SKM-1 (cell line): ENCODE measurements around the gene TIE1.

Source experiments
- DNase-seq: peaks from one replicate; lab custom pipeline; 2025; ENCODE audit not compliant: unreplicated experiment; lab: John Stamatoyannopoulos, UW

The TIE1 gene

DNA sequence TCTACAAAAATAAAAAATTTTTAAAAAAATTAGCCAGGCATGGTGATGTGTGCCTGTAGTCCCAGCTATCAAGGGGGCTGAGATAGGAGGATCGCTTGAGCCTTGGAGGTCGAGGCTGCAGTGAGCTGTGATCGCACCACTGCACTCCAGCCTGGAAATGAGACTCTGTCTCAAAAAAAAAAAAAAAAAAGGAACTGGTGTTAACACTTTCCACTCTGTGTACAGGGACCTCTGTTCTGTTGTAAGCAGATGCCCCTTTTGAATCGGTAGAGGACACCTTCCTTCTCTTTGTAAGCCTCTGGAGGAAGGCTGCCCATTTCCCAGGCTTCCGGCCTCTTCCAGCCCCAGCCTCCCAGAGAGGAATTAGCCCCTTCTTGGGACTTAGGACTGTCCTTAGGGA lies 8.1 kb upstream of the TIE1 start:
- DNase-seq: no peak

DNA sequence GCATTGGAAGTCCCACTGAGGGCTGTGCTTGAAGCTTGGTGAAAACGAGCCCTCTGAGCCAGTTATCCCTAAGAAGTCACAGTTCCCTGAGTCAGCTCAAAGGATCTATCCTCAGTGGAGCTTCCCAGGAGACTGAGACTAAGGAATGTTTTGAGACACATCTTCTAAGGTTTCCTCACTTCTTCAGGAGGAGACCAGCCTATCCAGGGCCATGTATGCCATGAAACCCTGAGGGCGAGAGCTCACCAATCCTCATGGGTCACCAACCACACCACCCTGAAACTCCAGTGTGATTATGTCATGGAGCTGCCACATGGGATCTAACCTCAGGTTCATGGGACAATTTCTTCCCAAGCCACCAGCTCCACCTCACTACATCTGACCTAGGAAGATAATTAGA lies 7.6 kb upstream of the TIE1 start:
- no peak for DNase-seq

DNA sequence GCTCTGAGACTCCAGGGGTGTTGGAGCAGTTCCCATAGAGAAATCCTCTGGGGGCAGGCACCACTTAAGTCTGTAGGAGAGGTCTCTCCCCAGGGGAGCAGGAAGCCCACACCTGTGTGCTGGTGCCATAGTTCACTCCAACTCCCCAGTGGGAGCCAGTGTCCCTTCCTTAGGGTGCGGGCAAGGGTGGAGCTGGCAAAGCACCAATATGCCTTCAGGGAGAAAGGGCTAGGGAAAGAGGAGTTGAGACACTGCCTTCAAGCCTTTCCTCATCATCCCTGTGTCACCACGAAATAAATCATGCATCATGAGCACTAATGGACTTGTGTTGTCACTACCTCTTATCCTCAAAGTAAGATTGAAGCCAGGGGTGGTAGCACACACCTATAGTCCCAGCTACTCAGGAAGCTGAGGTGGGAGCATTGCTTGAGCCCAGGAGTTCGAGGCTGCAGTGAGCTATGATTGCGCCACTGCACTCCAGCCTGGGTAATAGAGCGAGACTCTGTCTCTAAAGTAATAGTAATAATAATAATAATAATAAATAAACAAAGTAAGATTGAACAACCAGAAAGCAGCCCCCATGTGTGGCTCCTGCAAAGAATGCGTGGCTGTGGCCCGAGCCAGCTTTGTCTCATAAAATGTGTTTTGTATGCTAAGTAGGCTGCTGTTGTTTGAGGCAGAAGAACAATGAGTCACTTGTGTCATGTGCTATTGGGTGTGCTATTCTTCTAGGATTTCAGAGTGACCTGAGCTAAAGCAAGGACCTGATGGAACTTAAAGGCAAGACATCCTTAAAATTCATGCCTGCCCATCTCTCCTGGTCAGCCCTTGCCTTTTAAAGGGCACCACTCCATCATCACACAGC lies 6.7 kb upstream of the TIE1 start:
- DNase-seq: no peak

DNA sequence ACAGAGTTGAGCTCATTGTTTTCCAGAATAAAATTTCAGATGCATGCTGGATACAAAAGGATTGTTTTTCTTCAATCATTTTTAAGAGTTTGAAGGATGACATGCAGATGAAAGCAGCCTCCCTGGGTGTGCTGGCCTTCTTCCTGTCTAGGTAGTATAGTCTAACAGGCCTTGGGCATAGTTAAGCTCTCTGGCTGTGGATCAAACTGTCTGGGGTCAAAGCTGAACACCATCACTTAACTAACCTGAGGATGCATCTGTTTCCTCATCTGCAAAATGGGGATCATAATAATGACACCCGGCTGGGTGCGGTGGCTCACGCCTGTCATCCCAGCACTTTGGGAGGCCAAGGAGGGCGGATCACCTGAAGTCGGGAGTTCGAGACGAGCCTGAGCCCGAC lies 6.0 kb upstream of the TIE1 start:
- no peak for DNase-seq

DNA sequence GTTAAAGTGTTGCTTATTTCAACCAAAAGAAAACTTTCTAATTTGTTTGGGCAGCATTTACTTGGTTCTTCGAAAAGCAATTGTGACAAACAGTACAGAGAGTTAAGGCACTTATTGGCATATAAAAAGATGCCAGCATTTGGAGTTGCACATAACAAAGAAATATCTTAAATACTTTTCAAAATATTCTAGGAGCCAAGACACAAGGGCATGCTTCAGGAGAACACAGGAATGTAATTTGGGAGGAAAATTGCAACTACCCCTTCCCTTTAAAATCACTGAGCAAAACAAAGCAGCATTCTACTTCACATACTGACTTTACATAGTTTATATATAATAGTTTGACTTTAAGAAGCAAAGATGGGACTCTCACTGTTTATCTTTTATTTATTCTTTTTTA lies 4.6 kb upstream of the TIE1 start:
- no peak for DNase-seq

DNA sequence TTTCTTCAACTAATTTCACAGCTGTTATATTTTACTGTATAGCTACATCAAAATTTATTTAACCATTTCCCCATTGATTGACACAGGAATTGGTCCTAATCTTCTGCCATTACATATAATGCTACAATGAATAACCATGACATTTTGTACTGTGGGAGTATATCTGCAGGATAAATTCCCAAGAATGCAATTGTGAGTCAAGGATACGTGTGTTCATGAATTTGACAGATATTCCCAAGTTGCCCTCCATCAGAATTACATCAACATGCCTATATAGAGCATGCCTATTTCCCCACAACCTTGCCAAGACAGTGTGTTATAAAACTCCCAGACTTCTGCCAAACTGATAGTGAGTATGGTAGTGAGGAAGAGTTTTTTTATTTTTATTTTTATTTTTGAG lies 2.7 kb upstream of the TIE1 start:
- no peak for DNase-seq

DNA sequence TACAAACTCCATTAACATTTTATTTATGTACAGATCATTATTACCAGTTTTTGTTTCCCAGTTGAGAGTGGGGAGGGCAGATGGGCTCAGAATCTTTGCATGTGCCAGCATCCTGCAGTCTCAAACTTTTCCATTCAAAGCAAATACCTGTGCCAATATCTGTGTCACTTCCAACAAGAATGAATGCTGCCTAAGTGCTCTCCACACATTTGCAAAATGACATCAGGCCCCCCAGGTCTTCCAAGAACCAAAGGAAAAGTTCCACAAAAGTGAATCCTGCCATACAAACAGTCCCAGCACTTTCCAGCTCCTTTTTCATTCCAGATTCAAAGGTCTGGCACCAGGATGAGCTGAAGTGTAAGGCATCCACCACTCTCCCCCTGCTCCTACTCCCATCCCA lies 1.7 kb upstream of the TIE1 start:
- DNase-seq: no peak

DNA sequence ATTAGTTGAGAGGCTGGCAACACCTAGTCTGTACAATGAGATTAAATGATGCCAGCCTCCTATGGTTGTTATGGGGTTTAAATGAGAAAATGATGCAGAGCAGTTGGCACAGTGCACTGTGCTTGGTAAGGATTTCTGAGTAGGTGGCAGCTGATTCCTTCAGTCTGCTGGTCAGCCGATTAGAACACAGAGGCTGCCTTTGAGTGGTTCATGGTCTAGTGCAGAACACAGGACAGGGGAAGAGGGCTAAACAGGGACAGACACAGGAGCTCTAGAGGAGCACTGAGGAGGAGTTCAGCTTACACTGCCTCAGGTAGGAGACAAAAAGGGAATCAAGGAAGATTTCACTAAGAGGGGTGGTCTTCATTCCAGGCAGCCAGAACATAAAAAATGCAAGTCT lies 1.4 kb downstream of the TIE1 start:
- no peak for DNase-seq

DNA sequence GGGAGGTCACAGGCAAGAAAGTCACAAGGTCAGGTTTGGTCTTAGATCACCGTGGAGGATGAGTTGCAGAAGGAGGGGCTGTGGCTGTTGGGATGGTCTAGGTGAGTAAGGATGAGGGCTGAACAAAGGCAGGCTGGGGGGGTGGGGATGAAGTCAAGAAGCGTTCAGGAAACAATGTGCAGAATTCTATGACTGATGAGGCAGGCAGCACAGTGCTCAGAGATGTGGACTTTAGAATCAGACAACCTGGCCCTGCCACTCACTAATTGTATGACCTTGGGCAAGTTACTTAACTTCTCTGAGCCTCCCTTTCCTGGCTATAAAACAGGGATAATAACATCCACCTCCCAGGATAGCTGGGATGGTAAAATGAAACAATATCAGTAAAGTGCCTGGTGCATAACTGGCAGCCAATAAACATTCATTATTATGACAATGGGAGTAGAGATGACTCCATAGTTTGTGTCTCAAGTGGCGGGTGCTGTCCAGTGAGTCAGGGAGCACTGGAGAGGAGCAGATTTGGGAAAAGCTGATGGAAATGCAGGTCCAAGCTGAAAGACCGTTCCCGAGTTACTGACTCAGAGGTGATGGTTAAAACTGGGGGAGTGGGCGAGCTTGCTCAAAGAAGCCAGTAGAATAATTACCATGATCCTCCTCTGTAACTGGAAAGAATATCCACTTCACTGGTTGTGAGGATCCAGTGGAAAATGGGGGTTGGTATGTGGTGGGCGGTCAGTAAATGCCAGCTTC lies 2.1 kb downstream of the TIE1 start:
- no peak for DNase-seq

DNA sequence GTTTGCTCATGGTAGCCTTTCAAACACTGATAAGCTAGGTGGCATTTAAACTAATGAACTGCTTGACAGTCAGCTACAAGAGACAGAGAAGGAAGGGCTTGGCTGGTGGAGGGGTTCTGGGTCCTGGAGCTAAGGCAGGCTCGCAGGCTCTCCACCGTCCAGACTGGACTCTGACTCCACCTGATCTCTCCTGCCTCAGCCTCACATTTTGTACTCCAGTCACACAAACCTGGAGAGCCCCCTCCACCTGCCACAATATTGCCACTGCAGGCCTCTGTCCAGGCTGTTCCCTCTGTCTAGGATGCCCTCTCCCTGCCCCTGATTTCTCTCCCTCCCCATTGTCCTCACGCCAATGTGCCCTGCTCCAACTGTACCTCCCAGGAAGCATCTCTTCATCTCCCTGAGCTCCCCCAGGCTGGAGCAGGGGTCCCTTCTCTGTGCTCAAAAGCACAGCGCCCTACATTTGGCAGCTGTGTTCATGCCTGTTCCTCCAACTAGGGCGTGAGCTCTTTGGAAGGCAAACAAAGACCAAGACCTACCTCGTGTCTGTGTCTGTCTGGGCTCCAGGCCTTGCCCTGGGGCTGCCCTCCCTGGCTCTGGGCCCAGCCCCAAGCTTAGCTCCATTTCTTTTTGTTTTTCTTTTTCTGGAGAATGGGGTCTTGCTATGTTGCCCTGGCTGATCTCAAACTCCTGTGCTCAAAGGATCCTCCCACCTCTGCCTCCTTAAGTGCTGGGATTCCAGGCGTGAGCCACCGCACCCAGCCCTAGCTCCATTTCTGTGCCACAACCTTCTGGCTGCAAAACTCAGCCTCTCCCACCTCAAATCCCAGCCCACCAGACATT lies 2.9 kb downstream of the TIE1 start:
- DNase-seq: no peak

DNA sequence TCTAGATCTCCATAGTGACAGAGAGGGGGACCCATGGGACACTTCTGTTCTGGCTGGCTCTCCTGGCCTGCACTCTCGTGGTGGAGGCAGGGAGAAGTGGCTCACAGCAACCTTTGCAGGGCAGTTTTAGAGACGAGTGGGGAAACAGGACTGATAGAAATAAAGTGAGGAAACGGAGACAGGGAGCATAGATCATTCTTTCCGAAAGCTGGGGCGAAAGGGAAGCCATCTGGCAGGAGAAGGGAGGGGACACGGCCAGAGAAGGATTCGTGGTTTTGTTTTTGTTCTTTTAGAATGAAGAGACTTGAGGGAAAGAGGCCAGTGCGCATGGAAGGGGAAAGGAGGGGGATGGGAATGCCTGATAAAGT lies 3.5 kb downstream of the TIE1 start:
- no peak for DNase-seq

DNA sequence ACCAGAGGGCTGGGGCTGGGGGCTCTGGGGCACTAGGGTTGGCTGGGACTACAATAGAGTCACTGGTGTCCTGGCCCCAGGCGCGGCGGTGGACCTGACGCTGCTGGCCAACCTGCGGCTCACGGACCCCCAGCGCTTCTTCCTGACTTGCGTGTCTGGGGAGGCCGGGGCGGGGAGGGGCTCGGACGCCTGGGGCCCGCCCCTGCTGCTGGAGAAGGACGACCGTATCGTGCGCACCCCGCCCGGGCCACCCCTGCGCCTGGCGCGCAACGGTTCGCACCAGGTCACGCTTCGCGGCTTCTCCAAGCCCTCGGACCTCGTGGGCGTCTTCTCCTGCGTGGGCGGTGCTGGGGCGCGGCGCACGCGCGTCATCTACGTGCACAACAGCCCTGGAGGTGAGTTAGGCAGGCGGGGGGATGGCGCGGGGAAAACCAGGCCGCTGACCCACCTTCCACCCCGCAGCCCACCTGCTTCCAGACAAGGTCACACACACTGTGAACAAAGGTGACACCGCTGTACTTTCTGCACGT lies 4.1 kb downstream of the TIE1 start:
- no peak for DNase-seq

DNA sequence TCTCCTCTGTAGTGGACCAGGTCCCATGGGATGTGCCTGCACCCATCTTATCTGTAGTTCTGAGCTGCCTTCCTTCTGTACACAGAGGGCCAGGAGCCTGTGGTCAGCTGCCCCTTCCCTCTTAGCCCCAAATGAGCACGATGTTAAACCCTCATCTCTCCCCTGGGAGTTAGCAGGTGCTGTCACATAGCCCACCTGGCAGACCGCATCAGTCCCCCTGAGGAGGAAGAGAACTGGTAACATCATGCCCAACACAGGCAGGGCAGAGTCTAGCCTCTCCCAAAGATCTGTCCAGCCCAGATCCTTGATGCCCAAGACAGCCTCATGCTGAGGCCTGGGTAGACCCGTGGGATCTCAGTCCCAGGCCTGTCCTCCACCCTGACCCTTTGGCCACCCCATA lies 4.7 kb downstream of the TIE1 start:
- no peak for DNase-seq

DNA sequence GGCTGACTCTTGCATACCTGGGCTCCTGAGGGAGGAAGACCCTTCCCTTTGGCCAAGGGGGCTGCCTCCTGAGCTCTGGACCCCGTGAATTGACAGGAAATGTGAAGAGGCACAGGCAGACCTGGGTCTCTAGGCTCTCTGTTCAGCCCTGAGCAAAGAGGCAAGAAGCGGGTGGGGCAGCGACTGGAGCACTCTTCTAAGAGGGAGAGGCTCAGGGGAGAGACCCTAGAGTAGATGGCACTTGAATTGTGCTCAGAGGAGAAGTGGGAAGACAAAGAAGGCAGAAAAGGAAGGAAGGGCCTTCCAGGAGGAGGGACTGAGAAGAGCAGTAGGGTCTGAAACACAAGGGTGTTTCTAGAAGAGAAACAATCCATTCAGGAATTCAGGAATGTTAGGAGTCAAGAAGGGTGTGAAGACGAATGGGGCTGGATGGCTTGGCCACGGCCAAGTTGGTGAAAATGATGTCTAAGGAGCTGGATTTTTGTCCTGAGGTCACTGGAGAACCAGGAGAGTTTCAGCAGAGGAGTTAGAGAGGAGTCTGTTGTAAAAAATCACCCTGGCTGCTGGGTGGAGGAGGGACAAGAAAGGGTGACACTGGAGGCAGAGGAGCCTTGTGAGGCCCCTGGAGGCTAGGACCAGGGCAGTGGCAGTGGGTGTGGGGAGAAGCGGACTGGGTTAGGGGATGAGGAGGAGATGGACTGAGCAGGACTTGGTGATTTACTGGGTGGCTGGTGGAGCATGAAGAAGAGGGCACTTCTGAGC lies 5.3 kb downstream of the TIE1 start:
- DNase-seq: no peak

DNA sequence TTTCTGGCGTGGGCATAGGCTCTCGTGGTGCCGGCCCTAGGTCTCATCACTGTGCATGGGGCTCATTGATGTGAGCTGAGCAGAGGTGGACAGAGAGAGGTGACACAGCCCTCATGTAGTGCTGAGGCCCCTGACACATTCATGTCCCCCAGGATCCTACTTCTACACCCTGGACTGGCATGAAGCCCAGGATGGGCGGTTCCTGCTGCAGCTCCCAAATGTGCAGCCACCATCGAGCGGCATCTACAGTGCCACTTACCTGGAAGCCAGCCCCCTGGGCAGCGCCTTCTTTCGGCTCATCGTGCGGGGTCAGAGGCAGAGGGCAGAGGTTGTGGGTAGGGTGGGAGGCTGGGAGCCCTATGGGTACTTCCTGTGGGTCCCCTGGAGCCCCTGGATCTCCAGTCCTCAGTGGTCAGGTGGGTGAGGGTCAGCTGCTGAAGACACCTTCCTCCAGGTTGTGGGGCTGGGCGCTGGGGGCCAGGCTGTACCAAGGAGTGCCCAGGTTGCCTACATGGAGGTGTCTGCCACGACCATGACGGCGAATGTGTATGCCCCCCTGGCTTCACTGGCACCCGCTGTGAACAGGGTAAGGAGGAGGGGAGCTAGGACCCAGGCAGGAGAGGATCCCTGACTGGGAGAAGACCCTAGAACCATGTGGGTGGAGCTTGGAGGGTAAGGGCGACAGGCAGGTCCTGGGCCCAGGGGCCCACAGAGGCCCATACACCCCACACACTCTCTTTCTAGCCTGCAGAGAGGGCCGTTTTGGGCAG lies 6.1 kb downstream of the TIE1 start:
- DNase-seq: no peak

DNA sequence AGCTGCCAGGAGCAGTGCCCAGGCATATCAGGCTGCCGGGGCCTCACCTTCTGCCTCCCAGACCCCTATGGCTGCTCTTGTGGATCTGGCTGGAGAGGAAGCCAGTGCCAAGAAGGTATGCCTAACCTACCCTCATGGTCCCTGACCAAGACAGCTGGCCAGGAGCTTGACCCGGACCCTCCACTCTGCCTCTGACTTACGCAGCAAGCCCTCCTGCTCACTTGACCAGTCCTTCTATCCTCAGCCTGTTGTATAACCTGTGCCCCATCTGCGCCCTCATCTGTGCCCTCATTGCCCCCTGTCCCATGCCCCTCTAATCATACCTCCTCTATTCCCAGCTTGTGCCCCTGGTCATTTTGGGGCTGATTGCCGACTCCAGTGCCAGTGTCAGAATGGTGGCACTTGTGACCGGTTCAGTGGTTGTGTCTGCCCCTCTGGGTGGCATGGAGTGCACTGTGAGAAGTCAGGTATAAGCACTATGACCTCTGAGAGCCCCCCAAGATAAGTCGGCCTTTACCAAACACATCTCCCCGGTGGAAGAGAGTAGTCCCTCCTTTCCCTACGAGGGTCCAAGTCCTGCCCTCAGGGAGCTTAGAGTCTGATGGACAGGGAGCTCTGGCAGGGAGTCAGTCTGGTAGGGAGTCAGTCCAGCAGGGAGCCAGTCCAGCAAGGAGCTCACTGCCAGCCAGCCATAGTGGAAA lies 6.8 kb downstream of the TIE1 start:
- no peak for DNase-seq

DNA sequence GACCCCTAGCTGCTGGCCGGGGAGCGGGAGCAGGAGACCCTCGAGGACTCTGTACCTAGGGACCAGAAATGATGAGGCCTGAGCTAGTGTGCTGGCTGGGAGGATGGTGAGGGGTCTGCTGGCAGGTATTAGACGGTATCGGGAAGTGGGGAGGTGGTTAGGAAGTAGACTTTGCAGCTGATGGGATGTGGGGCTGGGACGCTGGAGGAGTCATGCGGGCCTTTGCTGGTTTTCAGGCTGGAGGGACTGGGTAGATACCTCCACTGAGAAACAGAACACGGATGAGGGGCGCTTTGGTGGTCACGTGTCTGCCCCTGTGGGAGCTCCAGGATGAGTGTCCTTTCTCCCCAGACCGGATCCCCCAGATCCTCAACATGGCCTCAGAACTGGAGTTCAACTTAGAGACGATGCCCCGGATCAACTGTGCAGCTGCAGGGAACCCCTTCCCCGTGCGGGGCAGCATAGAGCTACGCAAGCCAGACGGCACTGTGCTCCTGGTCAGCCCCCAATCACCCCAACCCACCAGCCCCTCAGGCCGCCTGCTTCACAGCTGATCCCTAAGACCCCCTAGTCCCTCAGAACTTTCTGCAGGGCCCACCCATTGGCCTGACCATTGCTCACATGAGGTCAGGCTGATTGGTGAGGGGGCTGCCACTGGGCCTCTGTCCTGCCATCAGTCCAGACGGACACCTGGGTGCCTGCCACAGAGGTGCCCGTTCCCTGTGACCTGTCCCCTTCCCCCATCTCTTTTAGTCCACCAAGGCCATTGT lies 8.0 kb downstream of the TIE1 start:
- no peak for DNase-seq

DNA sequence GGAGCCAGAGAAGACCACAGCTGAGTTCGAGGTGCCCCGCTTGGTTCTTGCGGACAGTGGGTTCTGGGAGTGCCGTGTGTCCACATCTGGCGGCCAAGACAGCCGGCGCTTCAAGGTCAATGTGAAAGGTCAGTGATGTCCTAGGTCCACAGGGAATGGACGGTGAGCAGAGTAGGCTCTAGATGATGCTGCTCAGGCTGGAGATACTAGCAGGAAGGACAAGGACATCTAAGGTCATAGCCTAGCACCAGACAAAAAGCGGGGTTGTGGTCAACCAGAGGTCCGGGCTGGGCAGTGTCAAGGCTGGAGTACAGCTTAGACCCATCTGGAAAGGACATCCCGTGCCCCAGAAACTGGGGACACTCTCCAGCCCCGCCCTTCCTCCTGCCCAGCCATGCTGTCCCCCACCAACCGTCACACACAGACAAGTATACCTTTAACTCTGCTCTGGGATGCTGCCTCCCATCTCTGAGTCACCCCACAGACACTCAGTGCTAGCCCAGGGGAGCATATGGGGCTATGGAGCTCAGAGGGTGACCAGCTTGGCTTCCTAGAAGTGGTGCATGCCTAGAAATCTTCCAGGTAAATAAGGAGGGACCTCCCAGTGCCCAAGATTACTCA lies 8.7 kb downstream of the TIE1 start:
- no peak for DNase-seq
